HG03064 (cell line): ENCODE results near the gene PKMYT1.
"Not testable (repeated sequence)": the region's sequence is repeated elsewhere in the genome, so short reads cannot be mapped to it uniquely, and the experiment has no call there.

ENCODE experiments used
- ATAC-seq: cut with Tn5 transposase; IDR thresholded peaks from one replicate; pipeline ENCODE4 v1.9.1; 2021; ENCODE audit warnings: low read depth; ENCODE audit not compliant: unreplicated experiment

Gene PKMYT1

GRCh38 chr16:2938206-2938605 is 42.0 kb downstream of the PKMYT1 start:
- no peak for ATAC-seq

GRCh38 chr16:2937170-2937569 is 43.1 kb downstream of the PKMYT1 start:
- no peak for ATAC-seq

DNA sequence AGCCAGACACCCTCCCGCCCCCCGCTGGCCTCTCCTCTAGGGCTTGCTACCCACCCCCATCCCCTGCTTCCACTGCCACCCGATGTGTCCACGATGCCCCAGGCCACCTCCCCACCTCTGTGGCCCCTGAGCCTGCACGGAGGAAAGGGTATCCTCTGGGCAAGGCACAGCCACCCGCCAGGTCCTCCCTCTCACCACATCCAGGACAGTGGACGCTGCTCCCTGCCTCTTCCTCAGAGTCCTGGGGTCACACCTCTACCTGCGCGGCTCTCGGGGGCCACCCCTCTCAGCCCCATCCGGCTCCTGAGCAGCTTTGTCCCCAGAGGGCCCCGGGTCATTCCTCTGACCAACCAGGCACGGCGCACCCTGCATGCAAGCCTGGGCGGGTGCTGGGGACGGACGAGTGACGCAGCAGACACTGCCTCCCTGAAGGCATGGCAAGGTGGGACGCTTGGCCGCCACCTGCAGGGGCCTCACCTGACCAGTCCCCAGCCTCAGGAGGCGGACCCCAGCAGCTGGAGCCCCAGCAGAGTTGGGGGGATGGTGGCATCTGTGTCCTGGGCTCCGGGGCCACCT is 43.7 kb downstream of the PKMYT1 start:
- no peak for ATAC-seq

DNA sequence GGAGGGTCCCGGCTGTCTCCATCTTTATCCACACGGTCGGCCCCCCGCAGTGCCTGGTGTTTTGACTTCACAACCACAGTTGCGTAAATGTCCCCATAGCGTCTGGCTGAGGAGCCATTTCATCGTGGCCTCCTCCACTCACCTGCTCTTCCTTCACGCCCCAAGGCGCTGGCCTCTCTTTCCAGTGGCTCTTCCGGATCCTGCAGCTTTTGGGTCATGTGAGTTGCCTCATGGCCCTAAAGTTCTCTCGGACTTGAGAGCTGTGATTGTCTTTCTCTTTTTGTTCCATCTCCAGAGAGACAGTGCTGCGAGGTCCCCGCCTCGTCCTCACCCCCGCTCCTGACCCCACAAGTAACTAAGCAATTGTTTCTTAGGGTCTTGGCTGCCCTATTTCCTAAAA is 45.8 kb downstream of the PKMYT1 start:
- no peak for ATAC-seq

GRCh38 chr16:2933701-2934100 is 46.5 kb downstream of the PKMYT1 start:
- no peak for ATAC-seq

DNA sequence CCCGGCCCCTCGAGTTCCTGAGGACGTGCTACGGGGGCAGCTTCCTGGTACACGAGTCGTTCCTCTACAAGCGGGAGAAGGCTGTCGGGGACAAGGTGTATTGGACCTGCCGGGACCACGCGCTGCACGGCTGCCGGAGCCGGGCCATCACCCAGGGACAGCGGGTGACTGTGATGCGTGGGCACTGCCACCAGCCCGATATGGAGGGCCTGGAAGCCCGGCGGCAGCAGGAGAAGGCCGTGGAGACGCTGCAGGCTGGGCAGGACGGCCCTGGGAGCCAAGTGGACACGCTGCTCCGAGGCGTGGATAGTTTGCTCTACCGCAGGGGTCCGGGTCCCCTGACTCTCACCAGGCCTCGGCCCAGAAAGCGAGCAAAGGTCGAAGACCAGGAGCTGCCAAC is 47.1 kb downstream of the PKMYT1 start:
- no peak for ATAC-seq

- ATAC-seq: not testable (repeated sequence)
Measured at GRCh38 chr16:2931231-2931914, 48.9 kb downstream of the PKMYT1 start.

GRCh38 chr16:2930236-2930635 is 50.0 kb downstream of the PKMYT1 start:
- ATAC-seq: no peak

DNA sequence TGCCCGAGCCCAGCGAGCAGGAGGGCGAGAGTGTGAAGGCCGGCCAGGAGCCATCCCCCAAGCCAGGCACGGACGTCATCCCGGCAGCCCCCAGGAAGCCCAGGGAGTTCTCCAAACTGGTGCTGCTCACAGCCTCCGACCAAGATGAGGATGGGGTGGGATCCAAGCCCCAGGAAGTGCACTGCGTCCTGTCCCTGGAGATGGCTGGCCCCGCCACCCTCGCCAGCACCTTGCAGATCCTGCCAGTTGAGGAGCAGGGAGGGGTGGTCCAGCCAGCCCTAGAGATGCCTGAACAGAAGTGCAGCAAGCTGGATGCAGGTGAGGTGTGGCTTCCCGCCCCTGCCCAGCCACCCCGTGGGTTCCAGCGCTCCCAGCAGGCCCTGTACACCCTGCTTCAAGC is 50.6 kb downstream of the PKMYT1 start:
- ATAC-seq: no peak

GRCh38 chr16:2928796-2929195 is 51.5 kb downstream of the PKMYT1 start:
- ATAC-seq: no peak

- ATAC-seq: not testable (repeated sequence)
Measured at GRCh38 chr16:2928151-2928550, 52.1 kb downstream of the PKMYT1 start.

DNA sequence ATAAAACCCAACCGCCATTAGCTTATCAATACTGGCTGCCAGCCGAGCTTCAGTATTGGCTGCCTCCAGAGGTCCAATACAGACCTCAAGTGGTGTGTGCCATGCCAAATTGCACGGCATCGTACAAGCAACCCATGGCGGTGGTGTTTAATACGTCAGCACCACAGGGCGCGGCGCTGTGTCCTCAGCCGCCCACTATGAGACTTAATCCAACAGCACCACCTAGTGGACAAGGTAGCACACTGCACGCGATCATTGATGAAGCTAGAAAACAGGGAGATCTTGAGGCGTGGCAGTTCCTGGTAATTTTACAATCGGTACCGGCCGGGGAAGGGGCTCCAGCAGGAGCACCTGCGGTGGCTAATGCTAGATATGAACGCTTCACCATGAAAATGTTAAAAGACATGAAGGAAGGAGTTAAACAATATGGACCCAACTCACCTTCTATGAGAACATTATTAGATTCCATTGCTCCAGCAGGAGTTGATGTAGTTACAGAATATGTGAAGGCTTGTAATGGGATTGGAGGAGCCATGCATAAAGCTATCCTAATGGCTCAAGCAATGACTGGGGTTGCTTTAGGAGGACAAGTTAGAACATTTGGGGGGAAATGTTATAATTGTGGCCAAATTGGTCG is 53.1 kb downstream of the PKMYT1 start:
- ATAC-seq: no peak

DNA sequence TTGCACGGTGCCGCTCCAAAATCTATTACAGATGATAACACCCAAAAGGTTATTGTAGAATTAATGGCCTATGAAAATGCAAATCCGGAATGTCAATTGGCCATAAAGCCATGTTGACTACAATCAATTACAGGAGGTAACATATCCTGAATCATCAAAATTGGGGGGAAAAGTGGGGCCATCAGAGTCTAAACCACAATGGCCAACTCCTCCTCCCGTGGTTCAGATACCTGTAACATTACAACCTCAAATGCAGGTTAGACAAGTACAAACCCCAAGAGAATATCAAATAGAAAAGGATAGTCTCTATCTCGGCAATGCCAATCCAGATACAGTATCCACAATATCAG is 53.6 kb downstream of the PKMYT1 start:
- no peak for ATAC-seq

- ATAC-seq: no peak
Measured at GRCh38 chr16:2925951-2926649, 54.1 kb downstream of the PKMYT1 start.

DNA sequence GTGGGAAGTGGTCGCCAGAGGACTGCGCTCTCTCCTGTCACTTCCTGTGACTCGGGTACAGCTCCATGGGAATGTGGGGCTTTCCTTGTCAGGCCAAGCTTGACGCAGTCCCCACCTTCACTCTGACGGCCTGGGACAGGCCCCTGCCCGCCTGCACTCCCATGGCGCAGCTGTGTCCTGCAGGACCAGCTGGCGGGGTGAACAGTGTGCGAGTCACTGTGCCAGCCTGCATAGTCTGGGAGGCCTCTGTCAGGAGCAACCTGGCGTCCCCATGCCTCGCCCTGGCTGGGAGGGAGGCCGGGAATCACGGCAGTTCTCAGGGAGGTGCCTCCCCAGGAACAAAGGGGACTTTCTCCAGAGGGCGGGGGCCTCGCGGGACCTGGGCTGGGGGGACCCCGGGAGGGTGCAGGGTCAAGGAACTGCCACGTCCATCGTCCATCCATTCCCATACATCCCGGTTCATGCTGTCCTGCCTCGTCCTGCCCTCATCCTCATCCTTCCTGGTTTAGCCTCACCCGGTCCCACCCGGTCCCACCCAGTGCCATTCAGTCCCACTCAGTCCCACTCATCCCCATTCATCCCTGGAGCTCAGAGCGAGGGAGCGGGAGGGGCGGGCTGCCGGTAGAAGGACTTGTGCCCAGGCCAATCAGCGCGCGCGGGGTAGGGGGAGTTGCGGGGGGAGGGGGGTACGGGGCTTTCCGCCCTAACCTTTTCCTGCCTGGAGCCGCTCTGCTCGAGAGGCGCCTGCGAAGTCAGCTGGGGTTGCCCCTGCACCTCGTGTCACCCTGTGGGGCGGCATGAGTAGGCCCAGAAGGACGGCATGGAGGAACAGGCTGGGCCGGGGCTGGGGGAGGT is 55.1 kb downstream of the PKMYT1 start:
- ATAC-seq: no peak

GRCh38 chr16:2923481-2923880 is 56.8 kb downstream of the PKMYT1 start:
- ATAC-seq: no peak
